CD14-positive monocyte (primary cell): ENCODE measurements around the gene OR52B6. TPM values are rescaled to one million over a fixed set of nuclear protein-coding genes. Genes with fewer than 3 reads are reported as not detected.
"Not testable (repeated sequence)": the region's sequence is repeated elsewhere in the genome, so short reads cannot be mapped to it uniquely, and the experiment has no call there.

Source experiments
- DNase-seq, 3 donors: peaks; one replicate each; pipeline ENCODE4 v3.0.0-alpha.2; 2011 to 2022
- H2AFZ ChIP-seq: 2 replicates; pipeline ENCODE4 v1.6.0; 2012; ENCODE audit warnings: mild to moderate bottlenecking, low read depth, low read length, inconsistent platforms; ENCODE audit not compliant: insufficient read depth, poor library complexity, severe bottlenecking
- H3K27ac ChIP-seq, 2 donors: 1 replicate in 1 of 2; 2 replicates in 1 of 2; pipeline ENCODE4 v1.5.1; 2012 to 2013; ENCODE audit warnings: low read length in 2 of 2, control low read depth in 1 of 2, inconsistent platforms in 1 of 2, low read depth in 1 of 2, mild to moderate bottlenecking in 1 of 2
- H3K27me3 ChIP-seq, 2 donors: one replicate each; pipeline versions ENCODE4 v1.6.0 to v1.6.1; 2011 to 2013; ENCODE audit warnings: low read length in 2 of 2; ENCODE audit not compliant: control insufficient read depth in 2 of 2, insufficient read depth in 2 of 2
- H3K36me3 ChIP-seq, 2 donors: replicated peaks in 1 of 2; 1 replicate in 1 of 2; 2 replicates in 1 of 2; pipeline versions ENCODE4 v1.5.1 to v1.6.1; 2012 to 2013; ENCODE audit warnings: low read length in 2 of 2, control low read depth in 1 of 2, inconsistent platforms in 1 of 2, mild to moderate bottlenecking in 1 of 2; ENCODE audit not compliant: insufficient read depth in 2 of 2, control insufficient read depth in 1 of 2
- H3K4me1 ChIP-seq, 2 donors: 1 replicate in 1 of 2; 2 replicates in 1 of 2; pipeline versions ENCODE4 v1.5.1 to v1.6.1; 2012 to 2013; ENCODE audit warnings: low read length in 2 of 2, control low read depth in 1 of 2, inconsistent platforms in 1 of 2, mild to moderate bottlenecking in 1 of 2, moderate library complexity in 1 of 2; ENCODE audit not compliant: insufficient read depth in 2 of 2, control insufficient read depth in 1 of 2
- H3K4me2 ChIP-seq: replicated peaks from 2 replicates; pipeline ENCODE3; 2012; ENCODE audit warnings: low read length, moderate library complexity, mild to moderate bottlenecking; ENCODE audit not compliant: poor library complexity, severe bottlenecking; ENCODE audit errors: extremely low read depth
- H3K4me3 ChIP-seq, 3 experiments: fragments of 200-600 bp in 1 of 3; sonication (generic) in 1 of 3; replicated peaks in 1 of 3; 1 replicate in 2 of 3; 2 replicates in 1 of 3; pipeline ENCODE4 v1.5.1; 2011 to 2013; ENCODE audit warnings: low read length in 3 of 3, mild to moderate bottlenecking in 3 of 3, control low read depth in 2 of 3, low read depth in 2 of 3, inconsistent platforms in 1 of 3, moderate library complexity in 1 of 3
- H3K79me2 ChIP-seq: 2 replicates; pipeline ENCODE4 v1.6.0; 2012; ENCODE audit warnings: mild to moderate bottlenecking, control low read depth, inconsistent platforms, low read length, moderate library complexity; ENCODE audit not compliant: insufficient read depth
- H3K9ac ChIP-seq: 2 replicates; pipeline ENCODE4 v1.6.0; 2017; ENCODE audit warnings: low read length, mild to moderate bottlenecking; ENCODE audit not compliant: insufficient read depth, poor library complexity, severe bottlenecking
- H3K9me3 ChIP-seq, 2 donors: replicated peaks in 1 of 2; 1 replicate in 1 of 2; 2 replicates in 1 of 2; pipeline versions ENCODE4 v1.5.1 to v1.6.1; 2012 to 2013; ENCODE audit warnings: low read length in 2 of 2, control low read depth in 1 of 2; ENCODE audit not compliant: control insufficient read depth in 1 of 2, insufficient read depth in 1 of 2
- H4K20me1 ChIP-seq: 2 replicates; pipeline ENCODE4 v1.6.0; 2012; ENCODE audit warnings: mild to moderate bottlenecking, low read length, control low read depth, moderate library complexity; ENCODE audit not compliant: insufficient read depth
- H3K27ac Mint-ChIP-seq, 7 donors: one replicate each; pipeline ENCODE4 v1.8.0; 2020; ENCODE audit warnings: mild to moderate bottlenecking in 7 of 7, mixed read lengths in 7 of 7, moderate library complexity in 6 of 7, inconsistent platforms in 2 of 7
- H3K27me3 Mint-ChIP-seq, 3 donors: one replicate each; pipeline ENCODE4 v1.8.0; 2021 to 2022; ENCODE audit warnings: low read depth in 3 of 3, mild to moderate bottlenecking in 3 of 3, mixed read lengths in 3 of 3, moderate library complexity in 3 of 3, inconsistent platforms in 1 of 3
- H3K36me3 Mint-ChIP-seq, 2 donors: one replicate each; pipeline ENCODE4 v1.8.0; 2020; ENCODE audit warnings: mixed read lengths in 2 of 2, inconsistent platforms in 1 of 2, mild to moderate bottlenecking in 1 of 2
- H3K4me1 Mint-ChIP-seq: one replicate; pipeline ENCODE4 v1.8.0; 2020; ENCODE audit warnings: mild to moderate bottlenecking, mixed read lengths
- H3K4me3 Mint-ChIP-seq, 2 donors: one replicate each; pipeline ENCODE4 v1.8.0; 2020; ENCODE audit warnings: mild to moderate bottlenecking in 2 of 2, mixed read lengths in 2 of 2, moderate library complexity in 1 of 2
- H3K9me3 Mint-ChIP-seq, 7 donors: one replicate each; pipeline ENCODE4 v1.8.0; 2020 to 2022; ENCODE audit warnings: mixed read lengths in 7 of 7, mild to moderate bottlenecking in 6 of 7, moderate library complexity in 6 of 7, inconsistent platforms in 2 of 7
- CTCF ChIP-seq: fragments of 200-600 bp; IDR thresholded peaks from one replicate; pipeline ENCODE4 v1.8.0; 2022; ENCODE audit warnings: antibody characterized with exemption, mild to moderate bottlenecking
- WGBS: methylation state at CpG from one replicate; pipeline ENCODE4 v1.1.5; 2013; ENCODE audit warnings: missing lambda C conversion rate; ENCODE audit not compliant: insufficient coverage; 5-methylcytosine and 5-hydroxymethylcytosine counted together
- intact Hi-C, 2 donors: fragments of 100-400 bp; cut with micrococcal nuclease; formaldehyde crosslinking; loops; one replicate each; pipeline versions ENCODE4 v1.15.0 to v1.15.1; 2023
- polyA plus RNA-seq, 3 donors: library from polyadenylated mRNA; depleted of rRNA in 1 of 3; unstranded in 2 of 3; stranded (reverse) in 1 of 3; fragments of 300-500 nt in 2 of 3; fragments of >200 nt in 1 of 3; fragmentation: Illumina TruSeq in 2 of 3; gene quantifications; 1 replicate in 2 of 3; 2 replicates in 1 of 3; pipeline ENCODE4 v1.2.3, GENCODE V29; 2012 to 2021

The OR52B6 gene
- polyA plus RNA-seq, 3 donors, result not detected

DNA sequence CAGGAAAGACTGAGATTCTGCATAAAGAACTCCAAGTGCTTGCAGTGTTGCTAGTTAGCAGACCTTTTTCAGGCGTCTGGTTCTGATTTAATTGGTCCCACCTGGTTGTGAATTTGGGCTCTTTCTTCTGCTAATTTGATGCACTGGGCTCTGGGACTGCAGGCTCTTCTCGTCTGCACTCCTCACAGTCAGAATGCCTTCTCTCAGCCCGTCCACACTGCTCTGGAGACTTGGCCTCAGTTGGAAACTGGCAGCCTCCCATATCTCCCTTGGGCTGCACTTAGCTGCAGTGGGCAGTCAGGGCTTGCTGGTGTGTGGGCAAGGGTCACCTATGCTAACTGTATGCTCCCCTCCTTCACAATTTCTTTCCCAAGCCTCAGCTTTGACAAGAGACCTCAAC, 17.3 kb downstream of the OR52B6 start:
- peaks cover 0 to 2% (median 0%) of the 10 kb centered on the region in 3 donors for H3K27me3 Mint-ChIP-seq
- Histone ChIP-seq H2AFZ (no peak overlapping the region), H3K9me3 (no peaks in the 10 kb centered on the region), H3K79me2 (no peaks in the 10 kb centered on the region), H3K4me1 (peaks cover 0 to 7% of the 10 kb centered on the region in 2 donors), H3K27ac (no peak overlapping the region), H3K9ac (no peak overlapping the region), H3K27me3 (no peaks in the 10 kb centered on the region), H3K4me3 (no peak overlapping the region), H3K4me2 (no peak overlapping the region), H4K20me1 (no peaks in the 10 kb centered on the region), H3K36me3 (no peaks in the 10 kb centered on the region)
- H3K27ac Mint-ChIP-seq, result no peak overlapping the region
- no peak for DNase-seq
- intact Hi-C loops, result no loop called here
- no peak for TF ChIP-seq CTCF
- H3K9me3 Mint-ChIP-seq, result peaks cover 0 to 3% (median 0%) of the 10 kb centered on the region in 7 donors
- WGBS, result 80% methylated on average over 2 of the region's 3 CpGs
- H3K4me1 Mint-ChIP-seq, result peaks cover 19% of the 10 kb centered on the region
- no peak overlapping the region for H3K4me3 Mint-ChIP-seq
- no peaks in the 10 kb centered on the region for H3K36me3 Mint-ChIP-seq

DNA sequence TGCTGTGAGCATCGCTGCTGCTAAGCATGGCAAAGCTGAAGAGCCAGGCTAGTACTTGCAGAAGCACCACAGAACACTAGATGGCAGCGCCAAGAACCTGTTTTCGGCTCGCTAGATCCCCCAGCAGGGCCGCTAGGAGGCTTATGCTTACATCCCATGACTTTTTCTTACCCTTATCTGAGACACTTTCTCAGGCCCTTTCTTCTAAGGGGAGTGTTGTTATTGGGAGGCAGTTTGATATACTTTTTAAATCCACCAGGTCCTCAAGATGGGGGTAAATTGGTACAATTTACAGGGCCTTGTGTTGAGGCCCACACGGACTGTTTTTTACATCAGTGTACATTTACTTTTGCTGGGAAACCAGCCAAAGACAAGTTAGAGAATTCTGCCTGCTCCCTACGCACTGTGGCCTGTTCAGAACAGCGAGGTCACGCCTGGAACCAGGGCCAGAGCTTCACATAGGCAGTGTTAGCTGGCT, 19.7 kb downstream of the OR52B6 start:
- intact Hi-C loops, result loop anchor here in 1 of 2 donors (10.0 kb wide), 1 partner anchor 204 kb away; the partner anchor contains the start of gene OR52N2
- Mint-ChIP-seq H3K27ac (no peak overlapping the region), H3K9me3 (no peaks in the 10 kb centered on the region), H3K4me3 (no peak overlapping the region), H3K4me1 (peaks cover 19% of the 10 kb centered on the region), H3K36me3 (peaks cover 3% of the 10 kb centered on the region in 2 donors), H3K27me3 (peaks cover 0 to 2% (median 0%) of the 10 kb centered on the region in 3 donors)
- Histone ChIP-seq H3K4me1 (peaks cover 0 to 7% of the 10 kb centered on the region in 2 donors), H2AFZ (no peak overlapping the region), H3K4me3 (no peak overlapping the region), H3K27ac (no peak overlapping the region), H3K9me3 (no peaks in the 10 kb centered on the region), H3K79me2 (no peaks in the 10 kb centered on the region), H3K9ac (no peak overlapping the region), H3K27me3 (no peaks in the 10 kb centered on the region), H4K20me1 (no peaks in the 10 kb centered on the region), H3K4me2 (no peak overlapping the region), H3K36me3 (no peaks in the 10 kb centered on the region)
- 66% methylated on average over 5 of the region's 9 CpGs for WGBS
- peak; percentile 79 for TF ChIP-seq CTCF
- peak; percentile 47 to 68 (median 59) for DNase-seq

- H3K4me3 Mint-ChIP-seq, H3K27me3 ChIP-seq, H3K79me2 ChIP-seq: not testable (repeated sequence)
These were observed 22.1 kb downstream of the OR52B6 start for GRCh38 chr11:5602791-5603190.

More at GRCh38 chr11:5602791-5603190, 22.1 kb downstream of the OR52B6 start:
- not testable (repeated sequence) for H3K9ac ChIP-seq, H3K9me3 Mint-ChIP-seq, H3K36me3 Mint-ChIP-seq, H3K4me3 ChIP-seq, H3K9me3 ChIP-seq, H3K4me1 Mint-ChIP-seq, H3K27ac Mint-ChIP-seq, DNase-seq, H3K36me3 ChIP-seq, H3K4me1 ChIP-seq, H3K4me2 ChIP-seq, H2AFZ ChIP-seq, H3K27me3 Mint-ChIP-seq, H3K27ac ChIP-seq, H4K20me1 ChIP-seq
- intact Hi-C loops, result loop anchor here in 1 of 2 donors (10.0 kb wide), 1 partner anchor 202 kb away; the partner anchor contains the start of gene OR52N2
- no CpG with 5 or more reads among the region's 4 CpGs for WGBS
